WTC11 (cell line): Measurements from ENCODE around the gene LYZL2. TPM values are rescaled to one million over a fixed set of nuclear protein-coding genes. Genes with fewer than 3 reads are reported as not detected.
"Not testable (repeated sequence)": the region's sequence is repeated elsewhere in the genome, so short reads cannot be mapped to it uniquely, and the experiment has no call there.

ENCODE experiments used
- ATAC-seq: fragments of 200-7000 bp; cut with Tn5 transposase; 2 replicates; pipeline ENCODE4 v1.10.0; 2021; ENCODE audit warnings: mild to moderate bottlenecking, moderate library complexity
- CTCF ChIA-PET: fragments of 300-600 bp; sonication (Branson Sonifier 250); formaldehyde crosslinking; loops from one replicate; lab custom pipeline; 2021; ENCODE audit warnings: antibody characterized with exemption; lab: Charles Lee
- POLR2A ChIA-PET: fragments of 350-600 bp; sonication (Branson Sonifier 250); formaldehyde crosslinking; loops from one replicate; lab custom pipeline; 2021; ENCODE audit warnings: antibody characterized with exemption; lab: Charles Lee
- DNase-seq: peaks from one replicate; pipeline ENCODE4 v3.0.0; 2021; ENCODE audit warnings: low spot score
- H3K27ac Mint-ChIP-seq: 2 replicates; pipeline ENCODE4 v1.8.0; 2021; ENCODE audit warnings: mixed read lengths
- H3K27me3 Mint-ChIP-seq: 2 replicates; pipeline ENCODE4 v1.8.0; 2021; ENCODE audit warnings: low read depth, mild to moderate bottlenecking, moderate library complexity, mixed read lengths
- H3K36me3 Mint-ChIP-seq: 2 replicates; pipeline ENCODE4 v1.8.0; 2021; ENCODE audit warnings: mixed read lengths
- H3K4me1 Mint-ChIP-seq: 2 replicates; pipeline ENCODE4 v1.8.0; 2022; ENCODE audit warnings: mixed read lengths
- H3K4me3 Mint-ChIP-seq: 2 replicates; pipeline ENCODE4 v1.8.0; 2021; ENCODE audit warnings: mild to moderate bottlenecking, moderate library complexity, mixed read lengths
- H3K9me3 Mint-ChIP-seq: 2 replicates; pipeline ENCODE4 v1.8.0; 2021; ENCODE audit warnings: mixed read lengths
- CBFB ChIP-seq: sonication (generic); formaldehyde crosslinking; IDR thresholded peaks from 2 replicates; pipeline ENCODE4 v1.8.1; 2022; ENCODE audit warnings: mild to moderate bottlenecking, low read depth, missing genetic modification reagents
- CREB1 ChIP-seq: sonication (generic); formaldehyde crosslinking; IDR thresholded peaks from 2 replicates; pipeline ENCODE4 v1.8.0; 2023; ENCODE audit warnings: mild to moderate bottlenecking, missing genetic modification reagents
- NFE2L1 ChIP-seq: sonication (generic); formaldehyde crosslinking; IDR thresholded peaks from 2 replicates; pipeline ENCODE4 v1.8.1; 2023; ENCODE audit warnings: missing genetic modification reagents
- SP1 ChIP-seq: sonication (generic); formaldehyde crosslinking; conservative IDR thresholded peaks from 2 replicates; pipeline ENCODE4 v1.8.1; 2022; ENCODE audit warnings: missing genetic modification reagents
- TEAD4 ChIP-seq: sonication (generic); formaldehyde crosslinking; IDR thresholded peaks from 2 replicates; pipeline ENCODE4 v1.8.0; 2022; ENCODE audit warnings: mild to moderate bottlenecking, missing genetic modification reagents
- ZNF396 ChIP-seq: fragments of 250-450 bp; sonication (Bioruptor Pico); IDR thresholded peaks from 2 replicates; pipeline ENCODE4 v1.8.0; 2021; ENCODE audit warnings: mild to moderate bottlenecking, moderate library complexity, borderline replicate concordance
- ZNF425 ChIP-seq: fragments of 250-450 bp; sonication (Bioruptor Pico); conservative IDR thresholded peaks from 2 replicates; pipeline ENCODE4 v1.9.0; 2021; ENCODE audit warnings: mild to moderate bottlenecking
- ZNF512 ChIP-seq: sonication (generic); formaldehyde crosslinking; IDR thresholded peaks from 2 replicates; pipeline ENCODE4 v1.8.1; 2022; ENCODE audit warnings: missing genetic modification reagents, borderline replicate concordance
- total RNA-seq: library from RNA; stranded (reverse); gene quantifications from 3 replicates; pipeline ENCODE4 v1.2.3, GENCODE V29; 2021
- TF ChIP-seq, protein P1 (sequence below): sonication (generic); formaldehyde crosslinking; IDR thresholded peaks from 2 replicates; pipeline ENCODE4 v1.8.0; 2022; ENCODE audit warnings: mild to moderate bottlenecking, missing genetic modification reagents
- TF ChIP-seq, protein P2 (sequence below): sonication (generic); formaldehyde crosslinking; IDR thresholded peaks from 2 replicates; pipeline ENCODE4 v1.8.1; 2023; ENCODE audit warnings: mild to moderate bottlenecking, moderate library complexity, missing genetic modification reagents
- TF ChIP-seq, protein P3 (sequence below): sonication (generic); formaldehyde crosslinking; IDR thresholded peaks from 2 replicates; pipeline ENCODE4 v1.8.1; 2023; ENCODE audit warnings: mild to moderate bottlenecking, missing genetic modification reagents

Gene LYZL2
- total RNA-seq, 1 experiment from 2014 or later, result not detected

- no peak for TF ChIP-seq ZNF396 (CRISPR knock-in tag)
These were observed 1.0 kb upstream of the LYZL2 start (continued) for GRCh38 chr10:30630571-30630970.

DNA sequence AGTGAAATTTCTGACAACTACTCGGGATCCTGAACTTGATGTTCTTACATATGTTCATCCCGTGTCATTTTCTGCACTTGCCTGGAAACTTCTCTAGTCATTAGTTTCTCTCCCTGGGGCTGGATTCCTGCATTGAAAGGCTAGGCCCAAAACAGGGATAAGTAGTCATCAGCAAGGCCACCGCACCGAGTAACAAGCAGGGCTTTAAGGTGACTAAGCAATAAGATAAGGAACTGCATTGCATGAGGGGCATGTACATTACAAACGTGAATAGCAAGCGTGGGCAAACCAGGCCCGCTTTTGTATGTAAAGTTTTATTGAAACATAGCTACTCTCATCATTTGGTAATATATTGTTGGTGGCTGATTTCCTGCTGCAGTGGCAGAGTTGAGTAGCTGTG lies 977 bp downstream of the LYZL2 start:
- DNase-seq, H3K27ac Mint-ChIP-seq, H3K4me3 Mint-ChIP-seq, H3K27me3 Mint-ChIP-seq, H3K4me1 Mint-ChIP-seq, H3K9me3 Mint-ChIP-seq, H3K36me3 Mint-ChIP-seq, POLR2A ChIA-PET, ATAC-seq: not testable (repeated sequence)
- CTCF ChIA-PET, result interaction anchor here (1.2 kb wide), 1 partner anchor 11 kb away, joined by 7 read pairs; no protein-coding TSS in a partner anchor

DNA sequence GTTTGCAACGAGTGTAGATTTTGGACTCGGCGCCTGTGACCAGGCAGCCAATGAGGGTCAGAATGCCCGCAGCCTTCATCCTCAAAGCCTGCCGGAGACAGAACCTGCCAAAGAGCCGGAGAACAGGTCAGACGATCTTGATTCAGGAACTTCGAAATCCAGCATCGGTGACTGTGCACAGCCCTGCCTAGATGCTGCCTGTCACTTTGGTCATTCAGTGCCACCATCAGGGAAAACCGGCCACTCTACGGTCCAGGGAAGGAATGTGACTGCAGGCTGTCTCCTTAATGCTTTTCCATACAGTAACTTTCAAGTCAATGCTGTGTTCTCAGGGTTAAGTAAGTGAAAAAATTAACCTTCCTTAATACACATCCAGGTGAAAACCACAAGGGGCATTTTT lies 2.7 kb downstream of the LYZL2 start:
- H3K4me3 Mint-ChIP-seq, H3K27ac Mint-ChIP-seq, H3K9me3 Mint-ChIP-seq, H3K4me1 Mint-ChIP-seq, CTCF ChIA-PET, ATAC-seq, POLR2A ChIA-PET, H3K36me3 Mint-ChIP-seq, H3K27me3 Mint-ChIP-seq, DNase-seq: not testable (repeated sequence)

DNA sequence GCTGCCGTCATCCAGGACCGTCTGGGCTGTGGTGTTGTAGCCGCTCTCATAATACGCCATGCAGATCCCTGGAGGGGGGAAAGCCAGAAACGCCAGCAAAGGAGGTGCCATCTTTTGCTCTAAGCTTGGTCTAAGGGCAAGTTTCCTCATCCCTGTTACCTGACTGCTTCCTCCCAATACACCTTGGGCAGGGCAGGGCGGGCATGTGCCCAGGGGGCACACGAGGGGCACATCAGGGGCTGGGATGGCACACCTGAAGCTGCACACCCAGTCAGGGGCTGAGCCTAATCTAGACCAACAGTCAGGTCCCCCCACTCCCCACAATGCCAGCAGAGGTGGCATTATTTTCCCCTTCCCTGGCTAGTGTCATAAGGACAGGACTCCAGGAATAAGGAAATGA lies 3.4 kb downstream of the LYZL2 start:
- H3K4me3 Mint-ChIP-seq, H3K27me3 Mint-ChIP-seq, H3K9me3 Mint-ChIP-seq, POLR2A ChIA-PET, DNase-seq, ATAC-seq, H3K27ac Mint-ChIP-seq, H3K4me1 Mint-ChIP-seq, H3K36me3 Mint-ChIP-seq: not testable (repeated sequence)
- CTCF ChIA-PET, result interaction anchor here (1.5 kb wide), 1 partner anchor 14 kb away, joined by 5 read pairs; no protein-coding TSS in a partner anchor

DNA sequence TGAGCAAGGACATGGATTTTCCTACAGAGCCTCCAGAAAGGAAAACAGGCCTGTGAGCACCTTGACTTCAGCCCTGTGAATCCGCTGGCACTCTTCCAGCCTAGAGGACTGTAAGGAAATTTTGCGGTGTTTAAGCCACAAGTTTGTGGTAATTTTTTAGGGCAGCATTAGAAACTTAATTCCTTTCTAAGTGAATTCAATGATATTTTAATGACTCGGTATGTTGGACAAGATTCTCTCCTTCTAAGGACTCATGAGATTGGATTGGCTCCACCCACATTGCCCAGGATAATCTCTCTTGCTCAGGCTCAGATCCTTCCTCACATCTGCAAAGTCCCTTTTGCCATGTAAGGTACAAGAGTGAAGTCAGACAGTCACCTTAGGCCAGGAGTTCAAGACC lies 4.5 kb downstream of the LYZL2 start:
- H3K4me1 Mint-ChIP-seq, result no peaks in the 10 kb centered on the region
- ChIA-PET CTCF (interaction anchor here (1.5 kb wide), 1 partner anchor 15 kb away, joined by 5 read pairs; no protein-coding TSS in a partner anchor), POLR2A (no interaction called here)
- DNase-seq, result no peak
- peaks cover 8% of the 10 kb centered on the region; the same call in 1 of the 2 replicates for H3K9me3 Mint-ChIP-seq
- H3K4me3 Mint-ChIP-seq, result no peak overlapping the region
- H3K36me3 Mint-ChIP-seq, result peaks cover 2% of the 10 kb centered on the region; the same call in 1 of the 2 replicates
- no peak for TF ChIP-seq TEAD4 (CRISPR knock-in tag)
- no peak for TF ChIP-seq NFE2L1 (CRISPR knock-in tag)
- TF ChIP-seq ZNF425 (CRISPR knock-in tag), result no peak
- TF ChIP-seq, protein P1, sequence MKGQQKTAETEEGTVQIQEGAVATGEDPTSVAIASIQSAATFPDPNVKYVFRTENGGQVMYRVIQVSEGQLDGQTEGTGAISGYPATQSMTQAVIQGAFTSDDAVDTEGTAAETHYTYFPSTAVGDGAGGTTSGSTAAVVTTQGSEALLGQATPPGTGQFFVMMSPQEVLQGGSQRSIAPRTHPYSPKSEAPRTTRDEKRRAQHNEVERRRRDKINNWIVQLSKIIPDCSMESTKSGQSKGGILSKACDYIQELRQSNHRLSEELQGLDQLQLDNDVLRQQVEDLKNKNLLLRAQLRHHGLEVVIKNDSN, result no peak
- TF ChIP-seq, protein P2, sequence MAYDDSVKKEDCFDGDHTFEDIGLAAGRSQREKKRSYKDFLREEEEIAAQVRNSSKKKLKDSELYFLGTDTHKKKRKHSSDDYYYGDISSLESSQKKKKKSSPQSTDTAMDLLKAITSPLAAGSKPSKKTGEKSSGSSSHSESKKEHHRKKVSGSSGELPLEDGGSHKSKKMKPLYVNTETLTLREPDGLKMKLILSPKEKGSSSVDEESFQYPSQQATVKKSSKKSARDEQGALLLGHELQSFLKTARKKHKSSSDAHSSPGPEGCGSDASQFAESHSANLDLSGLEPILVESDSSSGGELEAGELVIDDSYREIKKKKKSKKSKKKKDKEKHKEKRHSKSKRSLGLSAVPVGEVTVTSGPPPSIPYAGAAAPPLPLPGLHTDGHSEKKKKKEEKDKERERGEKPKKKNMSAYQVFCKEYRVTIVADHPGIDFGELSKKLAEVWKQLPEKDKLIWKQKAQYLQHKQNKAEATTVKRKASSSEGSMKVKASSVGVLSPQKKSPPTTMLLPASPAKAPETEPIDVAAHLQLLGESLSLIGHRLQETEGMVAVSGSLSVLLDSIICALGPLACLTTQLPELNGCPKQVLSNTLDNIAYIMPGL (CRISPR knock-in tag), result no peak
- TF ChIP-seq CREB1, result no peak
- no peak for TF ChIP-seq SP1 (CRISPR knock-in tag)
- no peak for TF ChIP-seq ZNF512 (CRISPR knock-in tag)
- no peak for TF ChIP-seq CBFB (CRISPR knock-in tag)
- TF ChIP-seq, protein P3, sequence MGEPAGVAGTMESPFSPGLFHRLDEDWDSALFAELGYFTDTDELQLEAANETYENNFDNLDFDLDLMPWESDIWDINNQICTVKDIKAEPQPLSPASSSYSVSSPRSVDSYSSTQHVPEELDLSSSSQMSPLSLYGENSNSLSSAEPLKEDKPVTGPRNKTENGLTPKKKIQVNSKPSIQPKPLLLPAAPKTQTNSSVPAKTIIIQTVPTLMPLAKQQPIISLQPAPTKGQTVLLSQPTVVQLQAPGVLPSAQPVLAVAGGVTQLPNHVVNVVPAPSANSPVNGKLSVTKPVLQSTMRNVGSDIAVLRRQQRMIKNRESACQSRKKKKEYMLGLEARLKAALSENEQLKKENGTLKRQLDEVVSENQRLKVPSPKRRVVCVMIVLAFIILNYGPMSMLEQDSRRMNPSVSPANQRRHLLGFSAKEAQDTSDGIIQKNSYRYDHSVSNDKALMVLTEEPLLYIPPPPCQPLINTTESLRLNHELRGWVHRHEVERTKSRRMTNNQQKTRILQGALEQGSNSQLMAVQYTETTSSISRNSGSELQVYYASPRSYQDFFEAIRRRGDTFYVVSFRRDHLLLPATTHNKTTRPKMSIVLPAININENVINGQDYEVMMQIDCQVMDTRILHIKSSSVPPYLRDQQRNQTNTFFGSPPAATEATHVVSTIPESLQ, result no peak
- H3K27ac Mint-ChIP-seq, result no peak overlapping the region; the same call in 1 of the 2 replicates
- H3K27me3 Mint-ChIP-seq, result no peaks in the 10 kb centered on the region; the same call in 1 of the 2 replicates
- ATAC-seq, result no peak
